Ureter (tissue), 1 donor: ENCODE data around the gene ERC1. TPM values are rescaled to one million over a fixed set of nuclear protein-coding genes. Genes with fewer than 3 reads are reported as not detected.
"Not testable (repeated sequence)": the region's sequence is repeated elsewhere in the genome, so short reads cannot be mapped to it uniquely, and the experiment has no call there.

Experiments used
- DNase-seq: peaks from one replicate; pipeline ENCODE4 v3.0.0-alpha.2; 2020; ENCODE audit warnings: low spot score
- total RNA-seq: library from RNA; stranded (reverse); gene quantifications from one replicate; pipeline ENCODE4 v1.2.4, GENCODE V29; 2023
- donor health status: DM: yes; HTN: yes; CAD: no.

The ERC1 gene
- total RNA-seq, 1 donor from 2014 or later: 99.2 TPM

DNA sequence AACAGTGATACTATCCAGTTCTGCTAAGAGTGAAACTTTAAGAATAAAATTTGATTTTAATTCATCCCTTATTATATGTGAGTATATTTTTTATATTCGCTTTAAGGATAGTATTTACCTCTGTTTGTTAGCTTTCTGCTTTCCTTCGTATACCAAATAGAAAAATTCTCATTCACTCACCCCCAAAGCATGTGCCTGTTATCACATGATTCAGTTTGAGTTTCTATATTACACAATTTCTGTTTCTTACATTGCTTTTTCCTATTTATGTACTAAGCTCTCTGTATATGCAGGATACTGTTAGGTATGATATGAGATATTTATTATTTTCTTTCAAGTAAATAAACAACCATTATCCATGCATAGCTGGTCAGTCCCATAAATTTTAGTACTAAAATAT is 328.2 kb downstream of the ERC1 start:
- DNase-seq: no peak

DNA sequence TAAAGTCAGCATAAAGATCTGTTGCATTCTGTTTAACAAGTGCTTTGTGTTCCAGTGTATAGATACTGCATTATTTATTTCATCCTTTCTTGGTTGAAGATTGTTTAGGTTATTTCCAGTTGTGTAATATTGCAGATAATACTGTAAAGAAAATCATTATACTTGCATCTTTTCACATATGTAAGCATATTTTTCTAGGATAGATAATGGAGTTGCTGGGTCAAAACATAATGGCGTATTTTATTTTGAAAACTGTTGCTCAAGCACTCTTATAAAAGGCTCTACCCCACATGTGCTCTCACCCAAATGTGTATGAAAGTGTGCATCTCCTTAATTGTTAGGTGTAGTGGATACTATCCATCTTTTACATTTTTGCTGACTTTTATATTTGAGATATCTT is 329.0 kb downstream of the ERC1 start:
- DNase-seq: no peak

GRCh38 chr12:1322821-1323220 is 331.8 kb downstream of the ERC1 start:
- DNase-seq: no peak

- DNase-seq: no peak
These were observed 333.1 kb downstream of the ERC1 start for GRCh38 chr12:1324099-1324498.

DNA sequence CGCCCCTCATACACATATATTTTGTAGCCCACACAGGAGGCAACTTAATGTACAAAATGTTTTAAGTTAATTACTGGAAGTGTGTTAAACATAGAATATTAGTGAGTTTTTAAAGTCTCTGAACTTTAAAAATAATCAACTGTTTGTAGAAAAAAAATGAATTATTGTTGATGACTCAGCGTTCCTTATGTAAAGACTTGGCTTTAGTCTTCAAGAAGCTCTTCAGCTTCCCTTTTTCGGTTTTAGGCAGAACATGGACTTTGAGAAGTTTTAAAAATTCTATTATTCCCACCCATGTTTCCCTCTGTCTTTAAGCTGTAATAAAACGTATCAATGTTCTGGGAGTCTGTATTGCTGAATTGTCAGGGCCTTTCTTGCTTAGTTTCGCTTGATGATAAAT is 333.9 kb downstream of the ERC1 start:
- DNase-seq: no peak

- DNase-seq: no peak
These were observed 334.6 kb downstream of the ERC1 start for GRCh38 chr12:1325666-1326065.

DNA sequence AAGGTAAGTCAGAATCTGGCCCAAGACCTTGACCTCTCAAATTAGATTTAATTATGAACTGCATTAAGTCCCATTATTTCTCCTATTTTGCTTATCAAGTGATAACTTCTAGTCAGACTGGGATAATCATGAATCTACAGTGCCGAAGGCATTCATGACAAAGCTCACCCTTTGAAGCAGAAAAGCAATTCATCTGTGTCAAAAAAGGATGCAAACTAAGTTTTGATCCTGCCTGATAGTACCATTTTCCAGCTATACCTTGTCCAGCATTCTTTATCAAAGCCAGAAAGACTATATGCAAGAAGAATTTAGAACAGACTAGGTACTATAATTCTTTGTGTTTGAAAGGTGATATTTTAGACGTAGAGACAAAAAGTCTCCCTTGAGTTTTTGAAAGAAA is 335.2 kb downstream of the ERC1 start:
- no peak for DNase-seq

GRCh38 chr12:1328391-1328790 is 337.4 kb downstream of the ERC1 start:
- DNase-seq: no peak

DNA sequence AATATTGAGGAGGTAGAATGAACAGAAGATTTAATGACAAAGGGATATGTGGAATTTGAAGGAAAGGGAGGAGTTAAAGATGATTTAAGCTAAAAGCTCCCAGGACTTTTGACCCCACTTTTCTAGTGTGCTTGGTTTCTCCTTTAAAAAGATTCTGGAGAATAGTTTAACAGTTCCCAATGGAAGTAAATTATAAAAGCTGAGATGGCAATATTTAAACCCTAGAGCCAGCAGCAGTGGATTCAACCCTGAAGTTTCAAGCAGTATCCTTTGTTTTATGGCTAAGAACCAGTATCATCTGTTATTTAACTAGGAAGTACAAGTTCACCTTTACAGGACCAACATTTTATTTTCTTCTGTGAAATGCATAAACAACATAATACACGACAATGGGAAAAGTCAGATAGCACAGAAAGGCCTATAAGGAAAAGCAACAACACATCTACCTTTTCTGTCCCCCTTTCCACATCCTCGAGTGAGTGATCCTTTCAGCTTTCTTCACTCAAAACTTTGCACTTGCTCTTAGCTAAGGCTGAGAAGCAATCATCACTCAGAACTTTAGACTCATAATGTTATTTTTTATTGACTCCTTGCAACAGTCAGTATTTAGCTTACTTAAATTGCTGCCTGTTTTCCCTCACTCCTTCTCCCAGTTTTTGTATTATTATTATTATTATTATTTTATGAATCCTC is 338.9 kb downstream of the ERC1 start:
- DNase-seq: no peak

DNA sequence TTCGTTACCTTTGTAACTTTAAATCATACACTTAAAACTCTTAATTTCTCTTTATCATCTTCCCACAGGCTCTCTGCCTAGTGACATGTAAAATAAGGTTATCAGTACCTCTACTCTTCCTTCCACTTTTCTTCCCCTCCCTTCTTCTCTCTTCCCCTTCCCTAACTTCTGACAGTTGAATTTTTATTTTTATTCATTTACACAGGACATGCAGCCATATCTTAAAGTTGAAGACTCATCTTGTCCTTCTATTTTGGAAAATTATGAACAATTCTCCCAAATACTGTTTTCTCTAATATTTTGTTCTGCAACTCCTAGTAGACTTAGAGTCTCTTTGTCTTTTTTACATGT is 339.4 kb downstream of the ERC1 start:
- no peak for DNase-seq

- DNase-seq: peak; percentile 65
These were observed 341.3 kb downstream of the ERC1 start for GRCh38 chr12:1332327-1332726.

DNA sequence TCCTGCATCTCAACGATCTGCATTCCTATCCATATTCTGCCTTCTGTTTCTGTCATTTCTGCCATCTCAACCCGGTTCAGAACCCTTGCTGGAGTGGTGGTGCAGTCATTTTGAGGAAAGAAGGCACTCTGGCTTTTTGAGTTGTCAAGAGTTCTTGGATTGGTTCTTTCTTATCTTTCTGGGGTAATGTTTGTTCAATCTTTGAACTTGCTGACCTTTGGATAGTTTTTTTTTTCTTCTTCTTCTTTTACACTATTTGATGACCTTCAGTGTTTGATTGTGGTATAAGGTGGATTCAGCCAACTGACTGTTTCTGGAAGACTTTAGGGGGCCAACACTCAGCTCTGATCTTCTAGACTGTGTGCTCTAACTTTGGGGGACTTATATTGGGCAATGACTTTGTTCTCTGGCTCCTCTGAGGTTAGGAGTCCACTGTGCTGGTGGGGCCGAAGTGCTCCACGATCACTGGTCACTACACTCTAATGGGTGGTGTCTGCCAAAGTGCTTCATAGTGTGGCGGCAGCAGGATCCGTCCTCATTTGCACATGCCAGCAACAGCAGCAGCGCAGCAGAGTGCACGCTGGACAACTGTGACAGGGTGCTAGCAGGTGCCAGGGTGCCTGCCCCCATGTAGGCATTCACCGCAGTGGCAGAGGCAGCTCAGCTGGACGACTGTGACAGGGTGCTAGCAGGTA is 347.6 kb downstream of the ERC1 start:
- no peak for DNase-seq

DNA sequence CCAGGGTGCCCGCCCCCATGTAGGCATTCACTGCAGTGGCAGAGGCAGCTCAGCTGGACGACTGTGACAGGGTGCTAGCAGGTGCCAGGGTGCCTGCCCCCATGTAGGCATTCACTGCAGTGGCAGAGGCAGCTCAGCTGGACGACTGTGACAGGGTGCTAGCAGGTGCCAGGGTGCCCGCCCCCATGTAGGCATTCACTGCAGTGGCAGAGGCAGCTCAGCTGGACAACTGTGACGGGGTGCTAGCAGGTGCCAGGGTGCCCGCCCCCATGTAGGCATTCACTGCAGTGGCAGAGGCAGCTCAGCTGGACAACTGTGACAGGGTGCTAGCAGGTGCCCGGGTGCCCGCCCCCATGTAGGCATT is 348.1 kb downstream of the ERC1 start:
- not testable (repeated sequence) for DNase-seq

GRCh38 chr12:1339618-1340319 is 348.7 kb downstream of the ERC1 start:
- no peak for DNase-seq

DNA sequence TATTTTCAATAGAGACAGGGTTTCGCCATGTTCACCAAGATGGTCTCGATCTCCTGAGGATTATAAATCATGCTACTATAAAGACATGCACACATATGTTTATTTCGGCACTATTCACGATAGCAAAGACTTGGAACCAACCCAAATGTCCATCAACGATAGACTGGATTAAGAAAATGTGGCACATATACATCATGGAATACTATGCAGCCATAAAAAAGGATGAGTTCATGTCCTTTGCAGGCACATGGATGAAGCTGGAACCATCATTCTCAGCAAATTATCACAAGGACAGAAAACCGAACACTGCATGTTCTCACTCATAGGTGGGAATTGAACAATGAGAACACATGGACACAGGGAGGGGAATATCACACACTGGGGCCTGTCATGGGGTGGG is 350.2 kb downstream of the ERC1 start:
- not testable (repeated sequence) for DNase-seq

DNA sequence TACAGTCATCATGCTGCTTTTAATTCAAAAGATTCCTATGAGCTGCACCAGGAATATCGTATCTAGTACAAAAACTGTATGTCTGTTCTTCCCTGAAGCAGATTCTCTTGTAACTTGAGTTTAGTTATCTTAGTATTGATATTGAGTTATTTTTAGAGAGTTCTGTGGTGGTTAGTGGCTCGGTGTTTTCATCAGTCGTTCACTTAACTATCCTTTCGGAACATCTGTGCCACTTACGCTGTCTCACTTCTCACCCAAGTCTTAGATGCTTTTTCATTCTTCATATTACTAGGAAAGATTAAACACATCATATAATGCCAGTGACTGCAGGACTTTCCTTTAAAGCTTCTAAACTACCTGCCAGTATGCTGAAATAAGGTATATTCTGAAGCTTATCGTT is 352.4 kb downstream of the ERC1 start:
- no peak for DNase-seq

GRCh38 chr12:1344245-1344644 is 353.2 kb downstream of the ERC1 start:
- no peak for DNase-seq

GRCh38 chr12:1346126-1346525 is 355.1 kb downstream of the ERC1 start:
- no peak for DNase-seq

DNA sequence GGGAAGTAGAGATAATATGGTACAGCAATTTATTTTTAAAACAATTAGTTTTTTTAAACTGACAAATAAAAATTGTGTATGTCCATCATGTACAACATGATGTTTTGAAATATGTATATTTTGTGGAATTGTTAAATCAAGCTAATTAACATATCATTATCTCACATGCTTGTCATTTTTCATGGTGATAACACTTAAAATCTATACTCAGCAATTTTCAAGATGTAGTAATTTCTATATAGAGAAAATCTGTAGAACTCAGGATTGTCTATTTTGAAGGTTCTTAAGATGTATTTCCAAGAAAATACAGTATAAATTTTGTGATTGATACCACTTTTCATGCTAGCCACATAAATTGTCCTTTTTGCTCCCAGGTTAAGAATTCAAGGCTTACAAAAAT is 356.3 kb downstream of the ERC1 start:
- no peak for DNase-seq

- no peak for DNase-seq
These were observed 357.6 kb downstream of the ERC1 start for GRCh38 chr12:1348606-1349005.

DNA sequence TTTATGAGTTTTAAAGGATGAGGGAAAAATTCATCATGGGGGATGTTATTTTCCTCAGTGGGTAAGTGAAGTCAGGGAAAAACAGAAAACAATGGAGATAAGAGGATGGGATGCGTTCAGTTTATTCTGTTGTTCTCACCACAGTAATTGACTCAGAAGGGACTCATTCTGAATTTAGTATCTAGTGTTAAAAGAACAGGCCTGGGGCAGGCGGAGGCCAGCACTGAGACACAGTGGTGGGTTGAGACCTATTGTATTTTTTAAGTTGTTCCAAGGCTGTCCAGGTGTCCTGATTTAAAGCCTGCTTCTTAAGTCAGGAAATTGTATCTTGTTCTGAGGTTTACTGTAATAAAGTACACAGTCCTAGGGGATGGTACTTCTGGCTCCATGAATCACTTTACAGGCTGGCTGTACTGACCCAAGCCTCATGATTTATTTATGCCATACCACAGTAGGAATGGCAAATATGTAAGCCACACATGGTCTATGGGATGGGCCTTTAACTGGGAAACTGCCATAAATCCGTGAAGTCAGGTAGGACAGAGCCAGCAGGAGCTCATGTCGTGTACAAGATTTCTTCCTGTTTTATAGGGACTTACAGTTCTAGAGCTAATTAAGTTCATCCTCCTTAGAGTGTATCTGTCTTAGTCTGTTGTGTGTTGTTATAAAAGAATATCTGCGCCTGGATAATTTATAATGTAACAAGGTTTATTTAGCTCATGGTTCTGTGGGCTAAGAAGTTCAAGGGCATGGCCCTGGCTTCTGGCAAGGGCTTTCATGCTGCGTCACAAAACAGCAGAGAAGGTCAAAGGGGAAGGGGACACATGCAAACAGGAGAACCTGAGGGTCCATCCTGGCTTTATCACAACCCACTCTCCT is 359.3 kb downstream of the ERC1 start:
- DNase-seq: no peak

- DNase-seq: no peak
These were observed 359.9 kb downstream of the ERC1 start for GRCh38 chr12:1350934-1351240.
